PC-3 (cell line): ENCODE measurements around the gene KNDC1. TPM values are rescaled to one million over a fixed set of nuclear protein-coding genes. Genes with fewer than 3 reads are reported as not detected.

Source experiments
- ATAC-seq: fragments of 200-7000 bp; cut with Tn5 transposase; 2 replicates; pipeline ENCODE4 v1.9.1; 2020; ENCODE audit warnings: mild to moderate bottlenecking, moderate library complexity
- BruUV-seq: library from RNA; stranded (reverse); fragments of 400-500 nt; replicated peaks from 2 replicates; lab custom pipeline; 2021; lab: Mats Ljungman, UMichigan
- CTCF ChIA-PET: fragments of 300-600 bp; sonication (Branson Sonifier 250); formaldehyde crosslinking; loops from one replicate; lab custom pipeline; 2022; ENCODE audit warnings: antibody characterized with exemption; lab: Charles Lee
- POLR2A ChIA-PET: fragments of 300-600 bp; sonication (Branson Sonifier 250); formaldehyde crosslinking; loops from one replicate; lab custom pipeline; 2022; ENCODE audit warnings: antibody characterized with exemption; ENCODE audit not compliant: unreplicated experiment; lab: Charles Lee
- DNase-seq: peaks from one replicate; pipeline ENCODE4 v3.0.0-alpha.2; 2015
- H2AFZ ChIP-seq: fragments of 300-600 bp; sonication (generic); 2 replicates; pipeline ENCODE4 v1.6.0; 2016; ENCODE audit warnings: antibody characterized with exemption, low read length
- H3F3A ChIP-seq: fragments of 300-600 bp; sonication (generic); one replicate; pipeline ENCODE4 v1.6.0; 2017; ENCODE audit warnings: antibody characterized with exemption, low read length, control low read depth, mild to moderate bottlenecking; ENCODE audit not compliant: unreplicated experiment
- H3K27ac ChIP-seq: fragments of 300-600 bp; sonication (generic); 2 replicates; pipeline ENCODE4 v1.5.1; 2016; ENCODE audit warnings: mild to moderate bottlenecking, low read length
- H3K27me3 ChIP-seq: fragments of 300-600 bp; sonication (generic); 2 replicates; pipeline ENCODE4 v1.6.1; 2016; ENCODE audit warnings: low read length, mixed read lengths
- H3K36me3 ChIP-seq: fragments of 300-600 bp; sonication (generic); 2 replicates; pipeline ENCODE4 v1.6.1; 2016; ENCODE audit warnings: low read depth, mixed run types, low read length, mixed read lengths
- H3K4me1 ChIP-seq: fragments of 300-600 bp; sonication (generic); 2 replicates; pipeline ENCODE4 v1.5.1; 2016; ENCODE audit warnings: low read length; ENCODE audit not compliant: insufficient read depth
- H3K4me2 ChIP-seq: fragments of 300-600 bp; sonication (generic); 2 replicates; pipeline ENCODE4 v1.6.0; 2016; ENCODE audit warnings: low read length
- H3K4me3 ChIP-seq: fragments of 300-600 bp; sonication (generic); 2 replicates; pipeline ENCODE4 v1.5.1; 2016; ENCODE audit warnings: mild to moderate bottlenecking, low read length, mixed read lengths
- H3K79me2 ChIP-seq: fragments of 300-600 bp; sonication (generic); 2 replicates; pipeline ENCODE4 v1.6.1; 2017; ENCODE audit warnings: low read length, mixed read lengths
- H3K9ac ChIP-seq: fragments of 300-600 bp; sonication (generic); 2 replicates; pipeline ENCODE4 v1.6.0; 2016; ENCODE audit warnings: mild to moderate bottlenecking, low read length
- H3K9me2 ChIP-seq: fragments of 300-600 bp; sonication (generic); replicated peaks from 2 replicates; pipeline ENCODE4 v1.6.1; 2016; ENCODE audit warnings: mixed run types, low read length, mixed read lengths
- H3K9me3 ChIP-seq: fragments of 300-600 bp; sonication (generic); 2 replicates; pipeline ENCODE4 v1.6.1; 2016; ENCODE audit warnings: low read length, mixed read lengths
- H4K20me1 ChIP-seq: fragments of 300-600 bp; sonication (generic); 2 replicates; pipeline ENCODE4 v1.6.1; 2016; ENCODE audit warnings: low read length, mixed read lengths
- EZH2 ChIP-seq: fragments of 300-600 bp; sonication (generic); IDR thresholded peaks from one replicate; pipeline ENCODE4 v1.6.1; 2017; ENCODE audit warnings: antibody characterized with exemption, mild to moderate bottlenecking, low read length; ENCODE audit not compliant: unreplicated experiment
- EZH2phosphoT487 ChIP-seq: fragments of 300-600 bp; sonication (generic); IDR thresholded peaks from 2 replicates; pipeline ENCODE4 v1.6.1; 2018; ENCODE audit warnings: mild to moderate bottlenecking, antibody characterized with exemption, low read length, borderline replicate concordance
- intact Hi-C: fragments of 100-400 bp; cut with micrococcal nuclease; formaldehyde crosslinking; loops from 2 replicates; pipeline ENCODE4 v1.9.0; 2023
- total RNA-seq: library from RNA; depleted of rRNA; stranded (reverse); fragments of >200 nt; gene quantifications from 2 replicates; pipeline ENCODE4 v1.2.3, GENCODE V29; 2014
- TF ChIP-seq, protein P1 (sequence below): fragments of 300-600 bp; sonication (generic); conservative IDR thresholded peaks from 2 replicates; pipeline ENCODE4 v1.5.1; 2017; ENCODE audit warnings: antibody characterized with exemption, low read depth, mild to moderate bottlenecking, low read length

KNDC1 gene
- total RNA-seq, 1 experiment from 2014 or later: not detected

- ATAC-seq (no peak), DNase-seq (no peak)
- no TSS peak for BruUV-seq
- H3K27ac ChIP-seq: no peak overlapping the region
- TF ChIP-seq EZH2: no peak
- no peak for TF ChIP-seq EZH2phosphoT487
- TF ChIP-seq, protein P1, sequence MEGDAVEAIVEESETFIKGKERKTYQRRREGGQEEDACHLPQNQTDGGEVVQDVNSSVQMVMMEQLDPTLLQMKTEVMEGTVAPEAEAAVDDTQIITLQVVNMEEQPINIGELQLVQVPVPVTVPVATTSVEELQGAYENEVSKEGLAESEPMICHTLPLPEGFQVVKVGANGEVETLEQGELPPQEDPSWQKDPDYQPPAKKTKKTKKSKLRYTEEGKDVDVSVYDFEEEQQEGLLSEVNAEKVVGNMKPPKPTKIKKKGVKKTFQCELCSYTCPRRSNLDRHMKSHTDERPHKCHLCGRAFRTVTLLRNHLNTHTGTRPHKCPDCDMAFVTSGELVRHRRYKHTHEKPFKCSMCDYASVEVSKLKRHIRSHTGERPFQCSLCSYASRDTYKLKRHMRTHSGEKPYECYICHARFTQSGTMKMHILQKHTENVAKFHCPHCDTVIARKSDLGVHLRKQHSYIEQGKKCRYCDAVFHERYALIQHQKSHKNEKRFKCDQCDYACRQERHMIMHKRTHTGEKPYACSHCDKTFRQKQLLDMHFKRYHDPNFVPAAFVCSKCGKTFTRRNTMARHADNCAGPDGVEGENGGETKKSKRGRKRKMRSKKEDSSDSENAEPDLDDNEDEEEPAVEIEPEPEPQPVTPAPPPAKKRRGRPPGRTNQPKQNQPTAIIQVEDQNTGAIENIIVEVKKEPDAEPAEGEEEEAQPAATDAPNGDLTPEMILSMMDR: no peak
- H3K9ac ChIP-seq: no peak overlapping the region
- H3K9me2 ChIP-seq: no peaks in the 10 kb centered on the region
- ChIA-PET CTCF (no interaction called here), POLR2A (no interaction called here)
- H2AFZ ChIP-seq: no peak overlapping the region
- H3K9me3 ChIP-seq: no peaks in the 10 kb centered on the region
- peaks cover 14% of the 10 kb centered on the region for H3K27me3 ChIP-seq
- no peak overlapping the region for H3K4me3 ChIP-seq
- H3K36me3 ChIP-seq: no peaks in the 10 kb centered on the region
- H3K4me2 ChIP-seq: no peak overlapping the region
- no peaks in the 10 kb centered on the region for H3K79me2 ChIP-seq
- intact Hi-C loops: no loop called here
- no peaks in the 10 kb centered on the region for H3F3A ChIP-seq
- no peaks in the 10 kb centered on the region for H4K20me1 ChIP-seq
- H3K4me1 ChIP-seq: no peaks in the 10 kb centered on the region; the same call in 1 of the 2 replicates
Observed at GRCh38 chr10:133158437-133158755, 1.6 kb upstream of the KNDC1 start.

DNA sequence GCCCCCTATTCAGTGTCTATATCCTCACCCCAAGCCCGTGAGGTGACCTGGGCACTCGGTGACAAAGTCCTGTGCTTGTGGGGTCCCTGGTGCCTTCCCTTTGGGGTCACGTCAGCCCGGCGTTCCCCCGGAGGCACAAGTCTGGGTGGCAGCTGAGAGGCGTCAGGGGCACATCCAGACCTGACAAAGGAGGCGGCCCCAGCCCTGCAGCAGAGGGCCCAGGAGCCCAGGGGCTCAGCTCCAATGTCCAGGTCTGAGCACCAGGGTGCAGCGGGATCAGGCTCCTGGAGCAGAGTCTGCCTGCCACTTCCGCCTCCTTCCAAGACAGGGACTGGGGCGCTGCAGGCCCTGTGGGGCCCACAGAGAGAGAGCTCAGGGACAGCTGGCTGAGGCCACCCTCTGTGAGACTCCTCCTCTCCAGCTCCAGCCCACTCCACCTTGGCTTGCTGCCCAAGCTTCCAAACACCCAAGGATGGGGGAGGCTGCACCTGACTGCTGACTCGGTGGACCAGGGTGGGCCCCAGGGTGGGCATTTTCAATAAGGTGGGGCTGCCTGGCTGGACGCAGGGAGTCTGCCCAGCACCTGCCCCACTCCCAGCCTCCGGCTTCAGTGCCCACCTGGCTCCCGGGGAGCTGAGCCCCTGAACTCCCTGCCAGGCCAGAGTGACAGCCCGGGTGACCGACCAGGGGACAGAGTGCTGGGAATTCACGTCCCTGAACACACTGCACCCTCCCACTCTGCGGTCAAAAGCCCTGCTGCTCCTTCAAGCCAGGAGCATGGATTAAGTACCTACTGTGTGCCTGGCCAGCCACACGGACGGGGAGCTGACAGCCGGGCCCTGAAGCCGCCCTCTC is 1.0 kb upstream of the KNDC1 start:
- Histone ChIP-seq H3K27ac (no peak overlapping the region), H3K4me3 (no peak overlapping the region), H3K4me2 (no peak overlapping the region), H3K9me2 (no peaks in the 10 kb centered on the region), H3K79me2 (no peaks in the 10 kb centered on the region), H3K27me3 (peaks cover 14% of the 10 kb centered on the region), H3K9ac (no peak overlapping the region), H2AFZ (no peak overlapping the region), H4K20me1 (no peaks in the 10 kb centered on the region), H3K4me1 (no peaks in the 10 kb centered on the region; the same call in 1 of the 2 replicates), H3K36me3 (no peaks in the 10 kb centered on the region), H3F3A (no peaks in the 10 kb centered on the region), H3K9me3 (no peaks in the 10 kb centered on the region)
- no peak for ATAC-seq
- ChIA-PET POLR2A (no interaction called here), CTCF (no interaction called here)
- TF ChIP-seq EZH2 (no peak), EZH2phosphoT487 (no peak)
- TF ChIP-seq, protein P1: no peak
- BruUV-seq: no TSS peak
- DNase-seq: no peak
- intact Hi-C loops: no loop called here

DNA sequence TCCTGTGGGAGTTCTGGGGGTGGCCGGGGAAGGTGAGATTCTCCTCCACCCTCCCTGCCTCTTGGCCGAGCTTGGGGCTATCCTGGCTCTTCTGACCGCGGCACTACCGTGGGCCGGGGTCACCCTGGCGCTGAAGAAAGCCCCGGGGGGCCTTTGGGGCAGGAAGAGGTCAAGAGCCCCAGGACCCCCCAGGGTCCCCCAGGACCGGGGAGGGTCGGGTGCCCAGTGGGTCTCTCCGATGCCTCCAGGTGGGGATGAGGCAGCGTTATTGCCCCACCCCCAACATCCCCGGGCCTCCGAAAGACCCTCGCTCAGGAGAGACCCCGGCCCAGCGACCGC is 439 bp upstream of the KNDC1 start:
- TF ChIP-seq EZH2phosphoT487: no peak
- TF ChIP-seq, protein P1: no peak
- no peak overlapping the region for H3K4me3 ChIP-seq
- H3K9me2 ChIP-seq: no peaks in the 10 kb centered on the region
- H3F3A ChIP-seq: no peaks in the 10 kb centered on the region
- peaks cover 14% of the 10 kb centered on the region for H3K27me3 ChIP-seq
- no peak overlapping the region for H3K27ac ChIP-seq
- H3K36me3 ChIP-seq: no peaks in the 10 kb centered on the region
- H2AFZ ChIP-seq: no peak overlapping the region
- no peak for ATAC-seq
- H4K20me1 ChIP-seq: no peaks in the 10 kb centered on the region
- no peaks in the 10 kb centered on the region for H3K9me3 ChIP-seq
- no peak for DNase-seq
- H3K4me2 ChIP-seq: no peak overlapping the region
- intact Hi-C loops: no loop called here
- no TSS peak for BruUV-seq
- ChIA-PET CTCF (no interaction called here), POLR2A (no interaction called here)
- no peaks in the 10 kb centered on the region; the same call in 1 of the 2 replicates for H3K4me1 ChIP-seq
- H3K79me2 ChIP-seq: no peaks in the 10 kb centered on the region
- H3K9ac ChIP-seq: no peak overlapping the region
